ENCODE data around the gene BRIX1. TPM values are rescaled to one million over a fixed set of nuclear protein-coding genes. Genes with fewer than 3 reads are reported as not detected.

The BRIX1 gene
- total RNA-seq, 1 experiment from 2014 or later = 76.4 TPM

GRCh38 chr5:34870382-34870781 is 45.1 kb upstream of the BRIX1 start:
- ChIA-PET CTCF (no interaction called here), RAD21 (ENCODE audit: low non-redundant PET in 1 of 2, low total read pairs in 2 of 2, uncharacterized antibody in 2 of 2, unreplicated experiment in 2 of 2) (no interaction called here), POLR2A (no interaction called here)
- no peaks in the 10 kb centered on the region for H3K4me1 ChIP-seq (ENCODE audit: control insufficient read depth in 1 of 2, insufficient read depth in 2 of 2, low read length in 2 of 2)
- ATAC-seq = no peak
- H3K4me3 ChIP-seq (replicated peaks in 1 of 2; ENCODE audit: low read depth in 1 of 2, low read length in 2 of 2) = no peak overlapping the region
- no peak overlapping the region for H3K9ac ChIP-seq (ENCODE audit: low read length)
- BruUV-seq (replicated peaks) = no TSS peak
- no peaks in the 10 kb centered on the region for H3K9me2 ChIP-seq (ENCODE audit: insufficient read depth)
- TF ChIP-seq FOSL1 (IDR thresholded peaks at IDR 0.05; ENCODE audit: low read depth) (no peak), EZH2 (IDR thresholded peaks at IDR 0.05) (no peak), ATF3 (IDR thresholded peaks at IDR 0.05) (no peak), TCF7L2 (IDR thresholded peaks at IDR 0.05; ENCODE audit: borderline replicate concordance, extremely low read depth, insufficient read depth, insufficient read length) (no peak), JUND (IDR thresholded peaks at IDR 0.05) (no peak), RAD21 (IDR thresholded peaks at IDR 0.05; ENCODE audit: low read depth) (no peak), POLR2A (IDR thresholded peaks at IDR 0.05; ENCODE audit: borderline replicate concordance, extremely low read depth, insufficient read depth, insufficient read length) (no peak), POLR2AphosphoS5 (IDR thresholded peaks at IDR 0.05; ENCODE audit: low read depth, low read length) (no peak), ZBTB33 (IDR thresholded peaks at IDR 0.05; ENCODE audit: extremely low read depth, insufficient replicate concordance, low read length) (no peak), SIN3A (IDR thresholded peaks at IDR 0.05; ENCODE audit: low read depth) (no peak), ZFX (IDR thresholded peaks at IDR 0.05) (no peak), CTCF (IDR thresholded peaks at IDR 0.05 in 2 of 3, conservative IDR thresholded peaks at IDR 0.05 in 1 of 3; ENCODE audit: borderline replicate concordance in 1 of 3, insufficient read depth in 1 of 3, low read depth in 2 of 3, low read length in 2 of 3) (no peak), EZH2phosphoT487 (IDR thresholded peaks at IDR 0.05; ENCODE audit: borderline replicate concordance) (no peak), MAX (IDR thresholded peaks at IDR 0.05) (no peak)
- H2AFZ ChIP-seq (ENCODE audit: low read depth, low read length, poor library complexity, severe bottlenecking) = no peak overlapping the region
- H3K27ac ChIP-seq (ENCODE audit: low read depth, low read length) = no peak overlapping the region
- intact Hi-C loops (cut with micrococcal nuclease) = no loop called here
- H3K36me3 ChIP-seq (ENCODE audit: control insufficient read depth in 1 of 2, insufficient read depth in 2 of 2, low read length in 2 of 2) = no peaks in the 10 kb centered on the region
- no peak overlapping the region for H3K4me2 ChIP-seq (ENCODE audit: low read length)
- H3K9me3 ChIP-seq (ENCODE audit: control insufficient read depth in 1 of 2, insufficient read depth in 1 of 2, low read depth in 1 of 2, low read length in 2 of 2) = no peaks in the 10 kb centered on the region
- H3K79me2 ChIP-seq (ENCODE audit: insufficient read depth, low read length) = no peaks in the 10 kb centered on the region
- no peaks in the 10 kb centered on the region for H4K20me1 ChIP-seq (ENCODE audit: insufficient read depth)
- no peak for DNase-seq (ENCODE audit: low read depth, low spot score)
- no peaks in the 10 kb centered on the region for H3K27me3 ChIP-seq (ENCODE audit: insufficient read depth, low read length)

Measured in HCT116 (cell line).